Central memory CD8-positive, alpha-beta T cell (primary cell): ENCODE data around the gene ERAS.
A peak's percentile ranks its signal among the peaks of the same experiment; 100 is the strongest.
"Not testable (repeated sequence)": the region's sequence is repeated elsewhere in the genome, so short reads cannot be mapped to it uniquely, and the experiment has no call there.

Source experiments
- ATAC-seq: fragments of 150-1000 bp; cut with Tn5 transposase; replicated peaks from 2 replicates; pipeline ENCODE4 v1.10.0; 2022; ENCODE audit warnings: mild to moderate bottlenecking, moderate FRiP score, moderate number of reproducible peaks; ENCODE audit not compliant: poor library complexity, severe bottlenecking; ENCODE audit errors: extremely low read depth
- DNase-seq, 2 donors: peaks; one replicate each; pipeline ENCODE4 v3.0.0; 2021; ENCODE audit warnings: low spot score in 2 of 2
- H3K27ac Mint-ChIP-seq: one replicate; pipeline ENCODE4 v1.8.0; 2022; ENCODE audit warnings: low read depth, mild to moderate bottlenecking, moderate library complexity, mixed read lengths
- H3K27me3 Mint-ChIP-seq: one replicate; pipeline ENCODE4 v1.8.0; 2022; ENCODE audit warnings: mixed read lengths
- H3K36me3 Mint-ChIP-seq: one replicate; pipeline ENCODE4 v1.8.0; 2022; ENCODE audit warnings: mild to moderate bottlenecking, moderate library complexity, mixed read lengths; ENCODE audit not compliant: insufficient read depth
- H3K4me1 Mint-ChIP-seq: one replicate; pipeline ENCODE4 v1.8.0; 2022; ENCODE audit warnings: mixed read lengths
- H3K4me3 Mint-ChIP-seq: one replicate; pipeline ENCODE4 v1.8.0; 2022; ENCODE audit warnings: mild to moderate bottlenecking, moderate library complexity, mixed read lengths
- H3K9me3 Mint-ChIP-seq: one replicate; pipeline ENCODE4 v1.8.0; 2022; ENCODE audit warnings: mixed read lengths

Gene ERAS

DNA sequence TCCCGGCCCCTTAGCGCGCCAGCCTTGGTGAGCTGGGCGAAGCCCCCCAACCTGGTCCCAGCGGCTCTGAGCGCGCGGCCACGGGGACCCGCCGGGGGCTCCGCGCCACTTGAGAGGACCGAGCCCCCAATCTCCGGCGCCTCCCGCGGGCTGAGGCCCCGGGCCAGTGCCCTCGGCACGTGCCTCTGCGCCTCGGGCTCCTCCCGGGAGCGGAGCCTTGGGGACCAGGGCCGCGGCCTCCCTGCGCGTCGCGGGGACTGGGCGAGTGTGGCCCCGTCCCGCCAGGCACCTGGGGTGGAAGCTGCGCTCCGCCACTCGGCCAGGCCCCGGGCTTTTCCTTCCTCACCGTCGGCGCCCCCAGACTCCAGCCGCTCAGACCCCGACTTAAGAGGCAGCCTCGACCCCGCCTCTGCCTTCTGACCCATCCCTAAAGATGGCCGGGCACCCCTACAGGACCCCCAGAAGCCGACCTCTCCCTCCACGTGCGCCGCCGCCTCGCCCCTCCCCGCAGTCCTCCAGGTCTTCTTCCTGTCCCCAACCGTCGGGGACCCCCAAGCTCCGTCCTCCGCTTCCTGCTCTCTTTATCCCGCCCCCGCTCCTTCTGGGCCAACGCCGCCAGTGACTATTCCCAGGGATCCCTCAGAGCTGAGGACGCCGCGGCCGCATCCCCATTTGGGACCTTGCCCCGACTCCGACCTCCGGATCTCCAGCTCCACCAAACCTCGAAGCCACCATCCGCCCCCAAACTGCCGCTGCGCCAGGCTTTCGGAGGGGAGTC lies 752 bp downstream of the ERAS start:
- peaks cover 4% of the 10 kb centered on the region for H3K4me1 Mint-ChIP-seq
- peak overlapping the region; percentile 59 for H3K4me3 Mint-ChIP-seq
- no peaks in the 10 kb centered on the region for H3K9me3 Mint-ChIP-seq
- peaks cover 19% of the 10 kb centered on the region for H3K27me3 Mint-ChIP-seq
- H3K27ac Mint-ChIP-seq: no peak overlapping the region
- H3K36me3 Mint-ChIP-seq: peaks cover 3% of the 10 kb centered on the region
- ATAC-seq: no peak
- DNase-seq: no peak

DNA sequence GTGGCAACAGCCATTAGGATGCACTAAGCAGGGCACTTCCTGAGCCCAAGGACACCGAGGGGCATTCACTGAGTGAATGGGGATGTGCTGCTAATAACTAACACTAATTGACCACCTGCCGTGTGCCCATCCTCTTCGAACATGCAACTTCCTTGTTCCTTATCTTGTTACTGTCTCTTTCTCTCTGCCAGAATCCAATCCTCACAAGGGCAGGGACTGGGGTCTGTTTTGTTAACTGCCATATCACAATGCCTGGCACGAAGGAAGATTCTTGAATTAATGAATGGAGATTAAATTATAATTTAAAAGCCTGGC lies 1.3 kb downstream of the ERAS start:
- H3K9me3 Mint-ChIP-seq: no peaks in the 10 kb centered on the region
- H3K4me1 Mint-ChIP-seq: peaks cover 4% of the 10 kb centered on the region
- DNase-seq (no peak), ATAC-seq (no peak)
- peak overlapping the region; percentile 59 for H3K4me3 Mint-ChIP-seq
- peaks cover 4% of the 10 kb centered on the region for H3K36me3 Mint-ChIP-seq
- H3K27me3 Mint-ChIP-seq: peaks cover 20% of the 10 kb centered on the region
- no peak overlapping the region for H3K27ac Mint-ChIP-seq

DNA sequence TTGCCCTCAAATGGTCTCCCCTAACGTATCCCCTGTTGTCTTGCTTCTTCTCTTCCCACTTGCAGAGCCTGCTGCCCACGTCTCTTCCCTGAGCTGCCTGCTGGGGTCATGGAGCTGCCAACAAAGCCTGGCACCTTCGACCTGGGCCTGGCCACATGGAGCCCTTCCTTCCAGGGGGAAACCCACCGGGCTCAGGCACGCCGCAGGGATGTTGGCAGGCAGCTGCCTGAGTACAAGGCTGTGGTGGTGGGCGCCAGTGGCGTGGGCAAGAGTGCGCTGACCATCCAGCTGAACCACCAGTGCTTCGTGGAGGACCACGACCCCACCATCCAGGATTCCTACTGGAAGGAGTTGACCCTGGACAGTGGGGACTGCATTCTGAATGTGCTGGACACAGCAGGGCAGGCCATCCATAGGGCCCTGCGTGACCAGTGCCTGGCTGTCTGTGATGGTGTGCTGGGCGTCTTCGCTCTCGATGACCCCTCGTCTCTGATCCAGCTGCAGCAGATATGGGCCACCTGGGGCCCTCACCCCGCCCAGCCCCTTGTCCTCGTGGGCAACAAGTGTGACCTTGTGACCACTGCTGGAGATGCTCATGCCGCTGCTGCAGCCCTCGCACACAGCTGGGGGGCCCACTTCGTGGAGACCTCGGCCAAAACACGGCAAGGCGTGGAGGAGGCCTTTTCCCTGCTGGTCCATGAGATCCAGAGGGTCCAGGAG lies 2.9 kb downstream of the ERAS start:
- Mint-ChIP-seq H3K36me3 (peaks cover 6% of the 10 kb centered on the region), H3K27me3 (peaks cover 32% of the 10 kb centered on the region), H3K27ac (no peak overlapping the region), H3K4me3 (no peak overlapping the region), H3K9me3 (no peaks in the 10 kb centered on the region), H3K4me1 (peaks cover 5% of the 10 kb centered on the region)
- ATAC-seq: no peak
- no peak for DNase-seq

- no peak for ATAC-seq
- H3K4me1 Mint-ChIP-seq: peaks cover 14% of the 10 kb centered on the region
Observed at GRCh38 chrX:48831136-48831908, 5.0 kb downstream of the ERAS start.

DNA sequence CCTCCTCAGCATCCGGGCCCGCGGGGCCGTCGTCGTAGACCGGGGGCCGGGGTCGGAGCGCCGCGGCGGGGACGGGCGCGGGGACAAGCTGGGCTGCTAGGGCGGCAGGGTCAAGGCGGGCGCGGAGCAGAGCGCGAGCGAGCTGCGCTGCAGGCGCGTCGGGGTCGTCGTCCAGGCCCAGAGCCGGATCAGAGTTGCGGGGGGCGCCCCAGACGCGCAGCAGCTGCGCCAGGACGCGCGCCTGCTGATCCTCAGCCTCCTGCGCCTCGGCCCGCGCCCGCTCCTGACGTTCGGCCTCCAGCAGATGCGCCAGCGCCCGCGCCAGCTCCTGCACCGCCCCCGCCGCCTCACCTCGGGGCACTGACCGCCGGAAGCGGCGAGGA lies 5.6 kb downstream of the ERAS start:
- H3K27me3 Mint-ChIP-seq: peaks cover 41% of the 10 kb centered on the region
- peaks cover 9% of the 10 kb centered on the region for H3K36me3 Mint-ChIP-seq
- no peak overlapping the region for H3K27ac Mint-ChIP-seq
- no peaks in the 10 kb centered on the region for H3K9me3 Mint-ChIP-seq
- H3K4me1 Mint-ChIP-seq: peaks cover 14% of the 10 kb centered on the region
- ATAC-seq (no peak), DNase-seq (no peak)
- no peak overlapping the region for H3K4me3 Mint-ChIP-seq

More at GRCh38 chrX:48831136-48831908, 5.0 kb downstream of the ERAS start:
- no peaks in the 10 kb centered on the region for H3K9me3 Mint-ChIP-seq
- H3K4me3 Mint-ChIP-seq: no peak overlapping the region
- H3K36me3 Mint-ChIP-seq: peaks cover 9% of the 10 kb centered on the region
- H3K27me3 Mint-ChIP-seq: peaks cover 41% of the 10 kb centered on the region
- no peak overlapping the region for H3K27ac Mint-ChIP-seq
- no peak for DNase-seq

GRCh38 chrX:48833542-48834138 lies 7.3 kb downstream of the ERAS start:
- no peak for DNase-seq
- ATAC-seq: no peak
- peaks cover 11% of the 10 kb centered on the region for H3K4me1 Mint-ChIP-seq
- peaks cover 33% of the 10 kb centered on the region for H3K27me3 Mint-ChIP-seq
- H3K4me3 Mint-ChIP-seq: peak overlapping the region; percentile 75
- H3K36me3 Mint-ChIP-seq: peaks cover 7% of the 10 kb centered on the region
- H3K9me3 Mint-ChIP-seq: no peaks in the 10 kb centered on the region
- H3K27ac Mint-ChIP-seq: no peak overlapping the region

DNA sequence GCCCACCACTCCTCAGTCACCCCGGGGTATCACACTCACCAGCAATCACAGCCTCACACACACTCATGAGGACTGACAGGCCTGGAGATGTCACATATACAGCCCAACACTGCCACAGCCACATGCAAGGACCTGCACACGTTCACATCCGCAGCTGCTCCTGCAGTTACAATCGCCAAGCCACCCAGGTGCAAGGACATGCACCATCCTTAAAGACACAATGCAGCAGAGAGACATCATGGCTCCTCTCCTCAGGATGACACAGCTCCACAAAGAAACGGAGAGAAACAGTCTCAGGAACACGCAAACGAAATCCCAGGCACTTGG lies 8.0 kb downstream of the ERAS start:
- H3K9me3 Mint-ChIP-seq: no peaks in the 10 kb centered on the region
- H3K36me3 Mint-ChIP-seq: peaks cover 7% of the 10 kb centered on the region
- H3K27ac Mint-ChIP-seq: peak overlapping the region; percentile 27
- peaks cover 33% of the 10 kb centered on the region for H3K27me3 Mint-ChIP-seq
- peak overlapping the region; percentile 75 for H3K4me3 Mint-ChIP-seq
- peaks cover 11% of the 10 kb centered on the region for H3K4me1 Mint-ChIP-seq
- ATAC-seq (no peak), DNase-seq (no peak)

GRCh38 chrX:48835524-48836329 lies 9.4 kb downstream of the ERAS start, which contains the start of gene PCSK1N:
TSS of gene PCSK1N (minus strand) at chrX:48835610. CDS start at chrX:48835532, 78 bp downstream.
- peak in 1 of 2 donors; percentile 23 for DNase-seq
- H3K27ac Mint-ChIP-seq: peak within 1 kb of the TSS; percentile 27

GRCh38 chrX:48839686-48840085 lies 13.4 kb downstream of the ERAS start:
- Mint-ChIP-seq H3K4me1 (peaks cover 4% of the 10 kb centered on the region), H3K27me3 (peaks cover 5% of the 10 kb centered on the region), H3K4me3 (no peak overlapping the region), H3K36me3 (peaks cover 2% of the 10 kb centered on the region), H3K9me3 (no peaks in the 10 kb centered on the region), H3K27ac (no peak overlapping the region)
- ATAC-seq: no peak
- no peak for DNase-seq

More at GRCh38 chrX:48835524-48836329, 9.4 kb downstream of the ERAS start, which contains the start of gene PCSK1N:
- Mint-ChIP-seq H3K27me3 (peaks cover 26% of the 10 kb centered on the region), H3K36me3 (peaks cover 7% of the 10 kb centered on the region), H3K4me1 (peaks cover 11% of the 10 kb centered on the region), H3K4me3 (peak within 1 kb of the TSS; percentile 75), H3K9me3 (no peaks in the 10 kb centered on the region)
- ATAC-seq: peak; percentile 46

DNA sequence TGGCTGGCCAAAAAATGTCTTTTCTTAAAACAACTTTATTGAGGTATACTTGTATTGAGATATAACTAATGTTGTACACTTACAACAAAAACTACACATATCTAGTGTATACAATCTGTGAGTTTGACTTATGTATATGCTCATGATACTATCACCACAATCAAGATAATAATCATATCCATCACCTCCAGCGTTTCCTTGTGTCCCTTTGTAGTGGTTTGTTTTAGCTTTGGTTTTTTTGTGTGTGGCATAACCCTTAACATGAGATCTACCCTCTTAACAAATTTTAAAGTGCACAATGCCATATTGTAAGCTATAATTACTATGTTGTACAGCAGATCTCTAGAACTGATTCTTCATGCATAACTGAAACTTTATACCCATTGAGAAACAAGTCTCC lies 22.5 kb downstream of the ERAS start:
- DNase-seq (no peak), ATAC-seq (peak; percentile 14)
- H3K27me3 Mint-ChIP-seq: peaks cover 7% of the 10 kb centered on the region
- peaks cover 1% of the 10 kb centered on the region for H3K36me3 Mint-ChIP-seq
- no peaks in the 10 kb centered on the region for H3K9me3 Mint-ChIP-seq
- H3K4me3 Mint-ChIP-seq: no peak overlapping the region
- H3K27ac Mint-ChIP-seq: no peak overlapping the region
- H3K4me1 Mint-ChIP-seq: peaks cover 6% of the 10 kb centered on the region

- Mint-ChIP-seq H3K27me3 (peaks cover 32% of the 10 kb centered on the region), H3K4me1 (peaks cover 6% of the 10 kb centered on the region), H3K36me3 (peaks cover 4% of the 10 kb centered on the region), H3K4me3 (no peak overlapping the region), H3K9me3 (no peaks in the 10 kb centered on the region), H3K27ac (no peak overlapping the region)
- no peak for ATAC-seq
- DNase-seq: no peak
Observed at GRCh38 chrX:48852857-48853256, 26.5 kb downstream of the ERAS start.

- not testable (repeated sequence) for H3K9me3 Mint-ChIP-seq, H3K4me1 Mint-ChIP-seq, H3K36me3 Mint-ChIP-seq, H3K27ac Mint-ChIP-seq, H3K4me3 Mint-ChIP-seq, DNase-seq, ATAC-seq
- H3K27me3 Mint-ChIP-seq: peaks cover 32% of the 10 kb centered on the region
Observed at GRCh38 chrX:48853494-48853893, 27.2 kb downstream of the ERAS start.
